Upper lobe of left lung (tissue), 6 donors: ENCODE data around the gene SPATA21. TPM values are rescaled to one million over a fixed set of nuclear protein-coding genes. Genes with fewer than 3 reads are reported as not detected.

ENCODE experiments used
- ATAC-seq, 2 donors: fragments of 200-7000 bp; cut with Tn5 transposase; one replicate each; pipeline ENCODE4 v1.9.1; 2022; ENCODE audit warnings: mild to moderate bottlenecking in 2 of 2, moderate library complexity in 2 of 2; ENCODE audit not compliant: low FRiP score in 2 of 2
- DNase-seq, 2 donors: peaks; one replicate each; pipeline ENCODE4 v3.0.0-alpha.2; 2019 to 2020
- H3K27ac ChIP-seq, 4 donors: fragments of 200-600 bp; sonication (generic); one replicate each; pipeline ENCODE4 v1.5.1; 2016 to 2019
- H3K27me3 ChIP-seq, 4 donors: fragments of 200-600 bp; sonication (generic); one replicate each; pipeline ENCODE4 v1.5.1; 2017 to 2019
- H3K36me3 ChIP-seq, 4 donors: fragments of 200-600 bp; sonication (generic); one replicate each; pipeline ENCODE4 v1.5.1; 2016 to 2019
- H3K4me1 ChIP-seq, 4 donors: fragments of 200-600 bp; sonication (generic); one replicate each; pipeline ENCODE4 v1.5.1; 2018 to 2019
- H3K4me3 ChIP-seq, 4 donors: fragments of 200-600 bp; sonication (generic); one replicate each; pipeline ENCODE4 v1.5.1; 2017 to 2019; ENCODE audit warnings: mild to moderate bottlenecking in 2 of 4, moderate library complexity in 1 of 4
- H3K9me3 ChIP-seq, 4 donors: fragments of 200-600 bp; sonication (generic); one replicate each; pipeline ENCODE4 v1.5.1; 2018 to 2019
- CTCF ChIP-seq, 6 experiments: fragments of 450-650 bp in 4 of 6; fragments of 200-600 bp in 2 of 6; sonication (generic) in 2 of 6; IDR thresholded peaks; one replicate each; pipeline ENCODE4 v1.5.1; 2016 to 2019; ENCODE audit warnings: antibody characterized with exemption in 6 of 6
- EP300 ChIP-seq, 4 donors: sonication (generic); formaldehyde crosslinking; IDR thresholded peaks; one replicate each; pipeline ENCODE4 v1.5.1; 2017; ENCODE audit warnings: antibody characterized with exemption in 4 of 4, control low read depth in 2 of 4
- POLR2A ChIP-seq, 4 donors: fragments of 450-650 bp; IDR thresholded peaks; one replicate each; pipeline ENCODE4 v1.5.1; 2016 to 2017; ENCODE audit warnings: antibody characterized with exemption in 4 of 4, mild to moderate bottlenecking in 2 of 4
- POLR2AphosphoS5 ChIP-seq, 2 donors: sonication (generic); formaldehyde crosslinking; IDR thresholded peaks; one replicate each; pipeline ENCODE4 v1.5.1; 2017; ENCODE audit warnings: antibody characterized with exemption in 2 of 2
- WGBS, 2 donors: methylation state at CpG; one replicate each; pipeline ENCODE4 v1.1.5; 2017 to 2018; 5-methylcytosine and 5-hydroxymethylcytosine counted together
- total RNA-seq, 6 donors: library from RNA; depleted of rRNA in 4 of 6; stranded (reverse); fragments of >200 nt in 4 of 6; gene quantifications; one replicate each; pipeline versions ENCODE4 v1.1.0 to v1.2.1, GENCODE V29; 2016 to 2021
- donor health status: DM: no; HTN: no; CAD: no; lungs with moderate emphysema.
- donor health status: DM: no; HTN: yes; CAD: no; lungs with severe emphysema.

SPATA21 gene
- total RNA-seq, 6 donors from 2014 or later, result not detected

DNA sequence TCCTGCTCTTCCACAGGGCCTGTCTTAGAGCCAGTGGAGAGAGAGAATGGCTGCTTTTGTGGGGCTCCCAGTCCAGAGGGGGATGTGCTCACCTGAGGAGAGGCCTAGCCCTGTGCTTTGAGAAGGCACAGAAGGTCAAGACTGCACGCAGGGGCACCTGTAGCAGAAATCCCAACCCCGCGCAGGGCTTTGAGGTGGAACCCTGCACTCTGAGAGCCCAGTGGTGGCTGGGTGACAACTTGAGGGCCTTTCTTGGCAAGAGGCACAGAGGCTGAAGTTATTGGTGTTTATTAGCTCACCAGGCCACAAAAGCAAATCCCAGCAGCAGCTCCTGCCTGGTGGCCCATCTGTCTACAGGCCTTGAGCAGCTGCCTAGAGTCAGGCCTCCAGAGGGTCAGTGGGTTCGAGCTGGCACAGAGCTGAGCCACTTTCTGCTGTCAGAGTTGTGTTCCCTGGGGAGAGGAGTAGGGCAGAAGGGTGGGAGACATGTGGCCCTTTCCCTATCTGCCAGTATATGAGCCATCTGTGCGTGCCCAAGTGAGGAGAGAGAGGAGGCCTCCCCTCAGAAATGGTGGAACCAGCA is 38.8 kb downstream of the SPATA21 start:
- TF ChIP-seq CTCF (IDR thresholded peaks at IDR 0.05) (no peak), EP300 (IDR thresholded peaks at IDR 0.05) (no peak), POLR2A (IDR thresholded peaks at IDR 0.05) (no peak), POLR2AphosphoS5 (IDR thresholded peaks at IDR 0.05) (no peak)
- peaks cover 0 to 17% (median 7%) of the 10 kb centered on the region in 4 donors for H3K4me1 ChIP-seq
- H3K9me3 ChIP-seq, result no peaks in the 10 kb centered on the region
- ATAC-seq, result no peak
- no peak overlapping the region for H3K4me3 ChIP-seq
- H3K27ac ChIP-seq, result no peak overlapping the region
- DNase-seq, result no peak
- H3K36me3 ChIP-seq, result peaks cover 15 to 65% (median 41%) of the 10 kb centered on the region in 4 donors
- no peaks in the 10 kb centered on the region for H3K27me3 ChIP-seq
- WGBS, 2 donors, result 90 to 98% methylated on average over 4 to 5 of the region's 5 CpGs

- H3K27ac ChIP-seq, result peak overlapping the region in 3 of 4 donors; percentile 0 to 22 (median 6)
- peaks cover 15 to 69% (median 43%) of the 10 kb centered on the region in 4 donors for H3K36me3 ChIP-seq
These were observed 40.1 kb downstream of the SPATA21 start for GRCh38 chr1:16397120-16397519.

GRCh38 chr1:16396591-16396990 is 40.6 kb downstream of the SPATA21 start:
- Histone ChIP-seq H3K4me3 (no peak overlapping the region), H3K27ac (peak overlapping the region in 3 of 4 donors; percentile 0 to 22 (median 6)), H3K27me3 (no peaks in the 10 kb centered on the region), H3K9me3 (no peaks in the 10 kb centered on the region), H3K4me1 (peaks cover 17 to 33% (median 24%) of the 10 kb centered on the region in 4 donors), H3K36me3 (peaks cover 15 to 69% (median 43%) of the 10 kb centered on the region in 4 donors)
- DNase-seq (no peak), ATAC-seq (no peak)
- TF ChIP-seq POLR2AphosphoS5 (IDR thresholded peaks at IDR 0.05), result no peak
- no peak for TF ChIP-seq CTCF (IDR thresholded peaks at IDR 0.05)
- no peak for TF ChIP-seq POLR2A (IDR thresholded peaks at IDR 0.05)
- TF ChIP-seq EP300 (IDR thresholded peaks at IDR 0.05), result no peak
- 69 to 75% methylated on average over 6 to 7 of the region's 7 CpGs for WGBS, 2 donors

More at GRCh38 chr1:16397120-16397519, 40.1 kb downstream of the SPATA21 start:
- DNase-seq (no peak), ATAC-seq (no peak)
- Histone ChIP-seq H3K4me1 (peaks cover 12 to 28% (median 19%) of the 10 kb centered on the region in 4 donors), H3K27me3 (no peaks in the 10 kb centered on the region), H3K9me3 (no peaks in the 10 kb centered on the region), H3K4me3 (no peak overlapping the region)
- 44 to 49% methylated on average over 5 of the region's 5 CpGs for WGBS, 2 donors
- TF ChIP-seq POLR2A (IDR thresholded peaks at IDR 0.05) (no peak), EP300 (IDR thresholded peaks at IDR 0.05) (no peak), CTCF (IDR thresholded peaks at IDR 0.05) (no peak), POLR2AphosphoS5 (IDR thresholded peaks at IDR 0.05) (no peak)

GRCh38 chr1:16394977-16395376 is 42.2 kb downstream of the SPATA21 start:
- 93 to 95% methylated on average over 11 to 13 of the region's 13 CpGs for WGBS, 2 donors
- TF ChIP-seq CTCF (IDR thresholded peaks at IDR 0.05), result no peak
- TF ChIP-seq POLR2A (IDR thresholded peaks at IDR 0.05), result no peak
- no peak for TF ChIP-seq EP300 (IDR thresholded peaks at IDR 0.05)
- TF ChIP-seq POLR2AphosphoS5 (IDR thresholded peaks at IDR 0.05), result no peak
- Histone ChIP-seq H3K9me3 (no peaks in the 10 kb centered on the region), H3K36me3 (peaks cover 15 to 67% (median 43%) of the 10 kb centered on the region in 4 donors), H3K27me3 (no peaks in the 10 kb centered on the region), H3K27ac (no peak overlapping the region), H3K4me3 (no peak overlapping the region), H3K4me1 (peaks cover 31 to 47% (median 38%) of the 10 kb centered on the region in 4 donors)
- no peak for DNase-seq
- ATAC-seq, result no peak
